Osteoblast (primary cell): Measurements from ENCODE around the gene MRPL44. TPM values are rescaled to one million over a fixed set of nuclear protein-coding genes. Genes with fewer than 3 reads are reported as not detected.

ENCODE experiments used
- DNase-seq: peaks from one replicate; pipeline ENCODE4 v3.0.0; 2011; ENCODE audit warnings: low spot score, mixed read lengths; ENCODE audit not compliant: insufficient read length; ENCODE audit errors: missing footprints
- H2AFZ ChIP-seq: 2 replicates; pipeline ENCODE4 v1.6.0; 2011; ENCODE audit warnings: mild to moderate bottlenecking, low read length
- H3K27ac ChIP-seq: 2 replicates; pipeline ENCODE4 v1.5.1; 2011; ENCODE audit warnings: mild to moderate bottlenecking, low read depth, low read length, moderate library complexity
- H3K27me3 ChIP-seq: 2 replicates; pipeline ENCODE4 v1.6.0; 2012; ENCODE audit warnings: mild to moderate bottlenecking, control low read depth, inconsistent platforms, low read length, moderate library complexity; ENCODE audit not compliant: insufficient read depth
- H3K36me3 ChIP-seq: 2 replicates; pipeline ENCODE4 v1.5.1; 2011; ENCODE audit warnings: mild to moderate bottlenecking, low read length, control low read depth, moderate library complexity; ENCODE audit not compliant: insufficient read depth
- H3K4me1 ChIP-seq: 2 replicates; pipeline ENCODE4 v1.5.1; 2011; ENCODE audit warnings: mild to moderate bottlenecking, low read length, control low read depth, moderate library complexity; ENCODE audit not compliant: insufficient read depth
- H3K4me2 ChIP-seq: 2 replicates; pipeline ENCODE4 v1.6.0; 2011; ENCODE audit warnings: mild to moderate bottlenecking, low read length; ENCODE audit not compliant: insufficient read depth
- H3K4me3 ChIP-seq: fragments of 200-600 bp; sonication (generic); 3 replicates; pipeline ENCODE4 v1.5.1; 2012; ENCODE audit warnings: mild to moderate bottlenecking, low read length, inconsistent platforms; ENCODE audit not compliant: insufficient read depth
- H3K79me2 ChIP-seq: 2 replicates; pipeline ENCODE4 v1.6.0; 2012; ENCODE audit warnings: mild to moderate bottlenecking, low read length, control low read depth, inconsistent platforms; ENCODE audit not compliant: insufficient read depth
- H3K9me3 ChIP-seq: 2 replicates; pipeline ENCODE4 v1.5.1; 2011; ENCODE audit warnings: low read depth, low read length, control low read depth
- H4K20me1 ChIP-seq: 2 replicates; pipeline ENCODE4 v1.6.0; 2012; ENCODE audit warnings: mild to moderate bottlenecking, low read length, control low read depth; ENCODE audit not compliant: insufficient read depth
- total RNA-seq: library from RNA; depleted of rRNA; stranded (reverse); fragments of >200 nt; gene quantifications from 2 replicates; pipeline ENCODE4 v1.2.3, GENCODE V29; 2012
- TF ChIP-seq, protein P1 (sequence below): IDR thresholded peaks from 2 replicates; pipeline ENCODE4 v1.5.1; 2011; ENCODE audit warnings: mild to moderate bottlenecking, low read depth, low read length, moderate library complexity; ENCODE audit errors: extremely low read depth

MRPL44 gene
- 26.2 and 29.3 TPM in 2 replicates for total RNA-seq

DNA sequence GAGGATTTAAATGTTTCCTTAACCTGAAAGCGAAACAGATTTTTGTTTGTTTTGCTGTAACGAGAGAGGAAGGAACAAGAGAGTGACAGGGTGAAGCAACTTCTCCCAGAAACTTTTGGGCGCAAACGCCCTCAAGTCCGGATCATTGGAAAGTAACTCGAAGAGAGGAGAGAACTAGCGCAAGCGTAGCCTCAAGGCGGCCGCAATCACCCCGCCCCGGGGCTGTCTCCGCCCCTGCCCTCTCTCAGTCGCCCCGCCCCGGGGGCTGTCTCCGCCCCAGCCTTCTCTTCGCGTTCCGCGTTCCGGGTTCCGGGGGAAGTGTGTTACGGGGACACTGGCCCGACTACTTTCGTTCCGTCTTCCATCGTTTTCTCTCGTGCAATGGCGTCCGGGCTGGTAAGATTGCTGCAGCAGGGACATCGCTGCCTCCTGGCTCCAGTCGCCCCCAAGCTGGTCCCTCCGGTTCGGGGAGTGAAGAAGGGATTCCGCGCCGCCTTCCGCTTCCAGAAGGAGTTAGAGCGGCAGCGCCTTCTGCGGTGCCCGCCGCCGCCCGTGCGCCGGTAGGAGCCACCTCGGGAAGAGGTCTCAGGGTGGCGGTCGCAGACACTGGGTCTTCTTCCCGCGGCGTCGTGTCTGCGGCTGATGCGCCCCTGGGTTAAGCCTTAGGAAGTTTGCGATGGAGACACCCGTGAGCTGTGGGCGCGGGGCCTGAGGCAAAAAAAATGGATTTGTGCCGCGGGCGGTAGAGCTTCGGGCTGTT lies at the start of gene MRPL44:
TSS of gene MRPL44 (plus strand) at position 372 of the 760 bp plus-strand sequence. CDS start at position 382, 10 bp downstream.
- peaks cover 50% of the 10 kb centered on the region for H3K79me2 ChIP-seq
- H3K9me3 ChIP-seq = no peaks in the 10 kb centered on the region
- DNase-seq = peak; percentile 94
- H3K27ac ChIP-seq = peak within 1 kb of the TSS; percentile 85
- H3K36me3 ChIP-seq = peaks cover 11% of the 10 kb centered on the region
- H3K4me1 ChIP-seq = peaks cover 54% of the 10 kb centered on the region
- peaks cover 20% of the 10 kb centered on the region for H4K20me1 ChIP-seq
- H3K4me2 ChIP-seq = peak within 1 kb of the TSS; percentile 88
- TF ChIP-seq, protein P1, sequence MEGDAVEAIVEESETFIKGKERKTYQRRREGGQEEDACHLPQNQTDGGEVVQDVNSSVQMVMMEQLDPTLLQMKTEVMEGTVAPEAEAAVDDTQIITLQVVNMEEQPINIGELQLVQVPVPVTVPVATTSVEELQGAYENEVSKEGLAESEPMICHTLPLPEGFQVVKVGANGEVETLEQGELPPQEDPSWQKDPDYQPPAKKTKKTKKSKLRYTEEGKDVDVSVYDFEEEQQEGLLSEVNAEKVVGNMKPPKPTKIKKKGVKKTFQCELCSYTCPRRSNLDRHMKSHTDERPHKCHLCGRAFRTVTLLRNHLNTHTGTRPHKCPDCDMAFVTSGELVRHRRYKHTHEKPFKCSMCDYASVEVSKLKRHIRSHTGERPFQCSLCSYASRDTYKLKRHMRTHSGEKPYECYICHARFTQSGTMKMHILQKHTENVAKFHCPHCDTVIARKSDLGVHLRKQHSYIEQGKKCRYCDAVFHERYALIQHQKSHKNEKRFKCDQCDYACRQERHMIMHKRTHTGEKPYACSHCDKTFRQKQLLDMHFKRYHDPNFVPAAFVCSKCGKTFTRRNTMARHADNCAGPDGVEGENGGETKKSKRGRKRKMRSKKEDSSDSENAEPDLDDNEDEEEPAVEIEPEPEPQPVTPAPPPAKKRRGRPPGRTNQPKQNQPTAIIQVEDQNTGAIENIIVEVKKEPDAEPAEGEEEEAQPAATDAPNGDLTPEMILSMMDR = no peak
- peak within 1 kb of the TSS; percentile 84 for H3K4me3 ChIP-seq
- no peaks in the 10 kb centered on the region for H3K27me3 ChIP-seq
- H2AFZ ChIP-seq = peak within 1 kb of the TSS; percentile 91

DNA sequence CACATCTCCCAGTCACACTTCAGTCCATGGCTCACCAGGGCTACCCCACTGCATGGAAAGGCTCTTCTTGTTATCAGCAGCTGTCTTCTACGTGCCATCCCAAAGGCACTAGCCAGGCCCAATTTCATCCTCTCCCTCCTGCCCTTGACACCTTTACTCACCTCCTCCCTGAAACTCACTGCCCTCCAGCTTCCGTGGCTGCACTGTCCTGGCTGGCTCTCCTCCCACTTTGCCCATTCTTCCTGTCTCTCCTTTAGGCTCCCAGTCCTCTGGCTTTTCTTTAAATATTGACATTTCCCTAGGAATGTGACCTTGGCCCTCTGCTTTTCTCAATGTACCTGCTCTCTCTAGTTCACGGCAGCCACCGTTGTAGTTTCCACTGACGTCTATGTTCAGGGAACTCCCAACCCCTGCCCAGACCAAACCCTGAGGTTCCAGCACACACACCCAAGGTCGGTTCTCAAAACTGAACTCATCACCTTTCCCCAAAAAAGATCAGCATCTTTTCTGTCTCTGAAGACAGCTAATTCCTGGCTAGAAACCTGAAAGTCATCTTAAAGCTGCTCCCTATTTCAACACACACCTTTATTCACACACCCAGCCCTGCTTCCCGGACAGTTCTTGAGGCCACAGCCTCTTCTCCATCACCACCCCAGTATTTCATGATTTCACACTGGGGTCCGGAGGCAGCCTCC lies 48.8 kb upstream of the MRPL44 start:
- Histone ChIP-seq H2AFZ (no peak overlapping the region), H3K4me2 (no peak overlapping the region), H3K79me2 (peaks cover 85% of the 10 kb centered on the region), H3K4me1 (peaks cover 8% of the 10 kb centered on the region), H4K20me1 (peaks cover 26% of the 10 kb centered on the region), H3K4me3 (no peak overlapping the region), H3K27ac (peak overlapping the region; percentile 8), H3K9me3 (no peaks in the 10 kb centered on the region), H3K36me3 (peaks cover 33% of the 10 kb centered on the region), H3K27me3 (no peaks in the 10 kb centered on the region)
- TF ChIP-seq, protein P1 = no peak
- DNase-seq = no peak

DNA sequence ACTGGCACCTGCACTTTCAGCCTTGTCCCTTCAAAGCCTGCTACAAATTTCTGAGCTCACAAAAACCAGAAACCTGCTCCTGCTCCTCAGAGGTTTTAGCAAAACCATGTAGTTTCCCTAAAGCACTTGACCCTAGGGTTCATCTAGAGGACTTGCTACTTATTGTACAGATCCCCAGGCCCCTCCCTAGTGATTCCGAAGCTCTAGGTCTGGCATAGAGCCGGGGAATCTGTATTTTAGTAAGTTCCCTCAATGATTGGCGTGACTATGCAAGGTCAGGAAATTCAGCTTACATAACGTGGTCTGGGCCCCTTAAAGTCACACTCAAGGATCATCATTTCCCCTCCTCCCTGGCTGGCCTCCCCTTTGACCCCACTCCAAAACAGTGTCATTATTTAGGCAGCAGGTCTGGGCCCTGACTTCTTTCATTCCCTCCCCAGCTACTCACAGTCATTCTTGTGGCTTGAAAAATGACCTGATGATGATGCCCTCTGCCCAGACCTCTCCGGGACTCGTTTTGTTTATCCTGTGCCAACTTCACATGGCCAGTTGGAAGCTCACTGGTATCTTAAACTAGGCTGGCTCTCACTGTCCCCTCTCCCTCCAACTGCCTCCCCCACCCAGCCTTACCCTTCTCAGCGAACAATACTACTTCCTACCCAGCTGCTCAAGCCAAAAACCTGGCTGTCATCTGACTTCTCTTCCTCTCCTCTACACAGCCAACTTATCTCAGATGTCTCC lies 48.1 kb upstream of the MRPL44 start:
- H3K79me2 ChIP-seq = peaks cover 86% of the 10 kb centered on the region
- peaks cover 29% of the 10 kb centered on the region for H3K36me3 ChIP-seq
- TF ChIP-seq, protein P1 = no peak
- H3K27me3 ChIP-seq = no peaks in the 10 kb centered on the region
- H3K4me2 ChIP-seq = no peak overlapping the region
- H3K9me3 ChIP-seq = no peaks in the 10 kb centered on the region
- no peak for DNase-seq
- peaks cover 26% of the 10 kb centered on the region for H4K20me1 ChIP-seq
- H3K4me1 ChIP-seq = peaks cover 8% of the 10 kb centered on the region
- peak overlapping the region; percentile 8 for H3K27ac ChIP-seq
- no peak overlapping the region for H2AFZ ChIP-seq
- H3K4me3 ChIP-seq = no peak overlapping the region
